HepG2 (cell line): ENCODE data around the gene MYO18B. TPM values are rescaled to one million over a fixed set of nuclear protein-coding genes. Genes with fewer than 3 reads are reported as not detected.

Experiments
- ATAC-seq: fragments of 200-7000 bp; cut with Tn5 transposase; 3 replicates; pipeline ENCODE4 v1.9.1; 2020; ENCODE audit warnings: mild to moderate bottlenecking, moderate library complexity
- BruUV-seq: library from RNA; stranded (reverse); fragments of 400-500 nt; replicated peaks from 2 replicates; lab custom pipeline; 2021; lab: Mats Ljungman, UMichigan
- CTCF ChIA-PET: fragments of 300-600 bp; formaldehyde crosslinking; extraction: SDS; loops from one replicate; lab custom pipeline; 2021; ENCODE audit warnings: low total read pairs, inconsistent platforms, low intra/inter-chr PET ratio; lab: Yijun Ruan, JAX
- POLR2A ChIA-PET: fragments of 350-600 bp; sonication (Branson Sonifier 250); formaldehyde crosslinking; loops from one replicate; lab custom pipeline; 2020; ENCODE audit warnings: antibody characterized with exemption, inconsistent platforms; lab: Yijun Ruan, JAX
- DNase-seq: peaks from one replicate; pipeline ENCODE4 v3.0.0-alpha.2; 2015; ENCODE audit warnings: low spot score
- FAIRE-seq: peaks from 3 replicates; lab custom pipeline; 2011; peaks lifted over from hg19 to GRCh38; lab: Jason Lieb, UNC
- H2AFZ ChIP-seq: one replicate; pipeline ENCODE4 v1.6.1; 2011; ENCODE audit warnings: low read length, inconsistent platforms
- H3K27ac ChIP-seq: fragments of 300-600 bp; 3 replicates; pipeline ENCODE4 v1.8.0; 2011; ENCODE audit warnings: mixed run types, mild to moderate bottlenecking, mixed read lengths, low read length, inconsistent platforms; ENCODE audit not compliant: insufficient read depth; ENCODE audit errors: extremely low read length
- H3K27me3 ChIP-seq, 2 experiments: fragments of 200-600 bp in 1 of 2; 2 replicates in 1 of 2; 3 replicates in 1 of 2; pipeline versions ENCODE4 v1.6.0 to v1.8.0; 2011; ENCODE audit warnings: low read length in 2 of 2, mild to moderate bottlenecking in 2 of 2, moderate library complexity in 2 of 2, inconsistent platforms in 1 of 2; ENCODE audit not compliant: insufficient read depth in 2 of 2, control insufficient read depth in 1 of 2
- H3K36me3 ChIP-seq, 2 experiments: fragments of 200-600 bp in 1 of 2; replicated peaks in 1 of 2; 2 replicates in 1 of 2; 3 replicates in 1 of 2; pipeline versions ENCODE4 v1.5.1 to v1.8.0; 2011; ENCODE audit warnings: low read length in 2 of 2, inconsistent platforms in 1 of 2; ENCODE audit not compliant: insufficient read depth in 2 of 2, control insufficient read depth in 1 of 2
- H3K4me1 ChIP-seq: 2 replicates; pipeline ENCODE4 v1.5.1; 2012; ENCODE audit warnings: low read length, inconsistent platforms; ENCODE audit not compliant: insufficient read depth
- H3K4me2 ChIP-seq: 2 replicates; pipeline ENCODE4 v1.6.0; 2011; ENCODE audit warnings: low read depth, low read length, inconsistent platforms
- H3K4me3 ChIP-seq, 3 experiments: fragments of 200-600 bp in 1 of 3; sonication (generic), shearing (Covaris generic) in 1 of 3; replicated peaks in 1 of 3; 2 replicates each; pipeline ENCODE4 v1.5.1; 2011 to 2016; ENCODE audit warnings: low read length in 3 of 3, inconsistent platforms in 2 of 3, low read depth in 2 of 3, mild to moderate bottlenecking in 2 of 3, control low read depth in 1 of 3, mixed read lengths in 1 of 3; ENCODE audit not compliant: insufficient read depth in 1 of 3
- H3K79me2 ChIP-seq: one replicate; pipeline ENCODE4 v1.6.1; 2011; ENCODE audit warnings: low read length, inconsistent platforms; ENCODE audit not compliant: insufficient read depth
- H3K9ac ChIP-seq: 2 replicates; pipeline ENCODE4 v1.6.0; 2011; ENCODE audit warnings: mild to moderate bottlenecking, low read depth, low read length, inconsistent platforms; ENCODE audit not compliant: insufficient read depth
- H3K9me3 ChIP-seq: 2 replicates; pipeline ENCODE4 v1.5.1; 2012; ENCODE audit warnings: mild to moderate bottlenecking, low read length
- H4K20me1 ChIP-seq: 2 replicates; pipeline ENCODE4 v1.6.0; 2011; ENCODE audit warnings: inconsistent platforms, mild to moderate bottlenecking, low read length, moderate library complexity; ENCODE audit not compliant: insufficient read depth
- ADNP ChIP-seq: sonication (generic); formaldehyde crosslinking; IDR thresholded peaks from 2 replicates; pipeline ENCODE4 v1.4.0; 2020; ENCODE audit warnings: missing genetic modification reagents
- FOXM1 ChIP-seq: sonication (generic); formaldehyde crosslinking; IDR thresholded peaks from 2 replicates; pipeline ENCODE4 v1.5.0; 2020; ENCODE audit warnings: missing genetic modification reagents
- HOXA7 ChIP-seq: sonication (generic); formaldehyde crosslinking; IDR thresholded peaks from 2 replicates; pipeline ENCODE4 v1.8.1; 2022; ENCODE audit warnings: mild to moderate bottlenecking, missing genetic modification reagents, moderate library complexity
- JDP2 ChIP-seq: sonication (generic); formaldehyde crosslinking; IDR thresholded peaks from 2 replicates; pipeline ENCODE4 v1.8.1; 2022; ENCODE audit warnings: missing genetic modification reagents, borderline replicate concordance
- KDM1A ChIP-seq: IDR thresholded peaks from 2 replicates; pipeline ENCODE4 v1.6.1; 2016; ENCODE audit warnings: missing compliant biosample characterization
- POGK ChIP-seq: sonication (generic); formaldehyde crosslinking; conservative IDR thresholded peaks from 2 replicates; pipeline ENCODE4 v1.8.0; 2022; ENCODE audit warnings: mild to moderate bottlenecking, moderate library complexity, missing genetic modification reagents
- SALL1 ChIP-seq: sonication (generic); formaldehyde crosslinking; IDR thresholded peaks from 2 replicates; pipeline ENCODE4 v1.8.0; 2022; ENCODE audit warnings: mild to moderate bottlenecking, missing genetic modification reagents
- SMARCE1 ChIP-seq: fragments of 450-650 bp; IDR thresholded peaks from 2 replicates; pipeline ENCODE4 v1.6.1; 2017; ENCODE audit warnings: borderline replicate concordance
- SPEN ChIP-seq: sonication (generic); formaldehyde crosslinking; IDR thresholded peaks from 2 replicates; pipeline ENCODE4 v1.5.1; 2020; ENCODE audit warnings: low read depth, mild to moderate bottlenecking, missing genetic modification reagents
- ZBTB49 ChIP-seq: sonication (generic); formaldehyde crosslinking; IDR thresholded peaks from 2 replicates; pipeline ENCODE4 v1.4.0; 2020; ENCODE audit warnings: missing genetic modification reagents, borderline replicate concordance
- ZNF234 ChIP-seq: sonication (generic); formaldehyde crosslinking; conservative IDR thresholded peaks from 2 replicates; pipeline ENCODE4 v1.5.1; 2020; ENCODE audit warnings: mild to moderate bottlenecking, missing genetic modification reagents
- ZNF317 ChIP-seq: sonication (generic); formaldehyde crosslinking; IDR thresholded peaks from 2 replicates; pipeline ENCODE4 v1.5.0; 2020; ENCODE audit warnings: mild to moderate bottlenecking, missing genetic modification reagents
- ZNF615 ChIP-seq: sonication (generic); formaldehyde crosslinking; IDR thresholded peaks from 2 replicates; pipeline ENCODE4 v1.5.0; 2020; ENCODE audit warnings: mild to moderate bottlenecking, missing genetic modification reagents, borderline replicate concordance
- ZNF747 ChIP-seq: sonication (generic); formaldehyde crosslinking; IDR thresholded peaks from 2 replicates; pipeline ENCODE4 v1.8.1; 2023; ENCODE audit warnings: missing genetic modification reagents, mild to moderate bottlenecking, borderline replicate concordance
- ZNF800 ChIP-seq: sonication (generic); formaldehyde crosslinking; IDR thresholded peaks from 2 replicates; pipeline ENCODE4 v1.4.0; 2020; ENCODE audit warnings: missing genetic modification reagents
- ZSCAN20 ChIP-seq: sonication (generic); formaldehyde crosslinking; IDR thresholded peaks from 2 replicates; pipeline ENCODE4 v1.4.0; 2020; ENCODE audit warnings: missing genetic modification reagents, mild to moderate bottlenecking, borderline replicate concordance
- ZSCAN5A ChIP-seq: sonication (generic); formaldehyde crosslinking; IDR thresholded peaks from 2 replicates; pipeline ENCODE4 v1.8.0; 2022; ENCODE audit warnings: mild to moderate bottlenecking, missing genetic modification reagents, borderline replicate concordance
- WGBS: methylation state at CpG from one replicate; pipeline ENCODE4 v1.1.6; 2017; ENCODE audit warnings: low lambda C conversion rate; 5-methylcytosine and 5-hydroxymethylcytosine counted together
- in situ Hi-C: cut with HindIII; loops from 2 replicates; pipeline ENCODE4 v1.10.0; 2017; ENCODE audit warnings: low pct_unique_long_range_greater_than_20kb; ENCODE audit not compliant: extremely low pct_ligation_motif_present
- intact Hi-C: fragments of 100-400 bp; cut with micrococcal nuclease; formaldehyde crosslinking; loops from one replicate; pipeline ENCODE4 v1.10.0; 2022; ENCODE audit not compliant: unreplicated experiment
- polyA plus RNA-seq, 8 experiments: library from polyadenylated mRNA; depleted of rRNA in 3 of 8; stranded (reverse) in 7 of 8; unstranded in 1 of 8; fragments of >200 nt; fragmentation: Illumina TruSeq in 4 of 8; extraction: Trizol in 4 of 8; gene quantifications; 2 replicates each; pipeline versions ENCODE4 v1.2.1 to v1.2.3, GENCODE V29; 2011 to 2016; ENCODE audit warnings: low read depth in 4 of 8, missing spikeins in 1 of 8, mixed read lengths in 1 of 8; ENCODE audit not compliant: insufficient read depth in 1 of 8
- total RNA-seq, 5 experiments: library from RNA; depleted of rRNA; stranded (reverse); fragments of >200 nt; fragmentation: Illumina TruSeq; extraction: Trizol; gene quantifications; 2 replicates each; pipeline ENCODE4 v1.2.3, GENCODE V29; 2016; ENCODE audit warnings: low read depth in 1 of 5
- TF ChIP-seq, protein P1 (sequence below): sonication (generic); formaldehyde crosslinking; IDR thresholded peaks from 2 replicates; pipeline ENCODE4 v1.8.1; 2023; ENCODE audit warnings: mild to moderate bottlenecking, missing genetic modification reagents

Gene MYO18B
- total and polyA plus RNA-seq, 2 of the 13 experiments (the other 11 are each of a cell fraction or from before 2014, with no cell fraction given) = 0.01 TPM; not detected in 1

GRCh38 chr22:25890651-25891050 is 148.7 kb downstream of the MYO18B start:
- peaks cover 1 to 11% of the 10 kb centered on the region in 2 experiments; a peak in 2 of 5 replicates for H3K27me3 ChIP-seq
- H3K9ac ChIP-seq = no peak overlapping the region
- H3K4me3 ChIP-seq = no peak overlapping the region
- no peaks in the 10 kb centered on the region for H3K4me1 ChIP-seq
- no peak for DNase-seq
- no peak for ATAC-seq
- intact Hi-C loops = no loop called here
- no peaks in the 10 kb centered on the region for H3K79me2 ChIP-seq
- POLR2A ChIA-PET = no interaction called here
- H3K36me3 ChIP-seq = no peaks in the 10 kb centered on the region
- FAIRE-seq = no peak
- H4K20me1 ChIP-seq = no peaks in the 10 kb centered on the region
- H3K9me3 ChIP-seq = no peaks in the 10 kb centered on the region
- 0% methylated on average over 4 of the region's 10 CpGs for WGBS
- in situ Hi-C loops = no loop called here
- H3K27ac ChIP-seq = no peak overlapping the region
- H3K4me2 ChIP-seq = no peak overlapping the region
- no TSS peak for BruUV-seq
- CTCF ChIA-PET = no interaction called here
- H2AFZ ChIP-seq = no peak overlapping the region
- TF ChIP-seq ADNP (no peak), JDP2 (CRISPR knock-in tag) (no peak), ZNF800 (CRISPR knock-in tag) (no peak), ZSCAN20 (CRISPR knock-in tag) (no peak), ZNF615 (CRISPR knock-in tag) (no peak), HOXA7 (CRISPR knock-in tag) (no peak), ZNF234 (CRISPR knock-in tag) (no peak), SPEN (no peak), SMARCE1 (no peak), ZSCAN5A (CRISPR knock-in tag) (no peak), KDM1A (CRISPR knock-in tag) (no peak), ZBTB49 (CRISPR knock-in tag) (no peak), POGK (CRISPR knock-in tag) (no peak), FOXM1 (CRISPR knock-in tag) (no peak), SALL1 (no peak), ZNF747 (CRISPR knock-in tag) (no peak), ZNF317 (no peak)
- TF ChIP-seq, protein P1, sequence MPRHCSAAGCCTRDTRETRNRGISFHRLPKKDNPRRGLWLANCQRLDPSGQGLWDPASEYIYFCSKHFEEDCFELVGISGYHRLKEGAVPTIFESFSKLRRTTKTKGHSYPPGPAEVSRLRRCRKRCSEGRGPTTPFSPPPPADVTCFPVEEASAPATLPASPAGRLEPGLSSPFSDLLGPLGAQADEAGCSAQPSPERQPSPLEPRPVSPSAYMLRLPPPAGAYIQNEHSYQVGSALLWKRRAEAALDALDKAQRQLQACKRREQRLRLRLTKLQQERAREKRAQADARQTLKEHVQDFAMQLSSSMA = no peak
